Pulmonary artery endothelial cell (primary cell): ENCODE measurements around the gene PDHX. TPM values are rescaled to one million over a fixed set of nuclear protein-coding genes. Genes with fewer than 3 reads are reported as not detected.

Source experiments
- DNase-seq: peaks from one replicate; pipeline ENCODE4 v3.0.0-alpha.2; 2011; ENCODE audit warnings: low read depth, low spot score
- total RNA-seq: library from RNA; depleted of rRNA; stranded (reverse); fragments of >200 nt; gene quantifications from 2 replicates; pipeline ENCODE4 v1.2.3, GENCODE V29; 2014

Gene PDHX
- total RNA-seq, 1 donor from 2014 or later = 22.9 TPM

DNA sequence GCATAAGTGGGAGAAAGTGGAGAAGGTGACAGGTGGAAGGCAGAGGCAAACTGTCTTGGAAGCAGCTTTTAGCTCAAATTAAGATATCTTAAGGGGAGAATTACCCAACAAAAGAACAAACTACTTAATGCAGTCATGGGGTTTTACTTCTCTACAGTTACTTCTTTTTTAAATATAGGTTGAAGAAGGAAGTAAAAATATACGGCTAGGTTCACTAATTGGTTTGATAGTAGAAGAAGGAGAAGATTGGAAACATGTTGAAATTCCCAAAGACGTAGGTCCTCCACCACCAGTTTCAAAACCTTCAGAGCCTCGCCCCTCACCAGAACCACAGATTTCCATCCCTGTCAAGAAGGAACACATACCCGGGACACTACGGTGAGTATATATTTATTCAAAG lies 40.8 kb downstream of the PDHX start:
- DNase-seq = no peak

DNA sequence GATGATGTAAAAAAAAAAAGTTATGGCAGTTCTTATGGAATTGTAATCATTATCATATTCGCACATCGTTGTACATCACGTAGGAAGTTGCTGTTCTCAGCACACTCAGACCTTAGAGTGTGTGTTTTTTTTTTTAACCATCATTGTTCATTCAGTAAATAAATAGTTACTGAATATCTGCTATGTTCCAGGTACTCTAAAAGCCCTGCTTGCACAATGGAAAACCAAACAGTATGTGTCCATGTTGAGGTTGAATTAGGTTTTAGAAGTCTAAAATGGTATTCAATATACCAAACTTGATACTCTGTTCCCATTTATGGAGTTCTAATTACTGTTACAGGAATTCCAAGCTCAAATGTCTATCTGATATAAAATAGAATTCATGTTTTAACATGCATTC lies 41.2 kb downstream of the PDHX start:
- DNase-seq = no peak

DNA sequence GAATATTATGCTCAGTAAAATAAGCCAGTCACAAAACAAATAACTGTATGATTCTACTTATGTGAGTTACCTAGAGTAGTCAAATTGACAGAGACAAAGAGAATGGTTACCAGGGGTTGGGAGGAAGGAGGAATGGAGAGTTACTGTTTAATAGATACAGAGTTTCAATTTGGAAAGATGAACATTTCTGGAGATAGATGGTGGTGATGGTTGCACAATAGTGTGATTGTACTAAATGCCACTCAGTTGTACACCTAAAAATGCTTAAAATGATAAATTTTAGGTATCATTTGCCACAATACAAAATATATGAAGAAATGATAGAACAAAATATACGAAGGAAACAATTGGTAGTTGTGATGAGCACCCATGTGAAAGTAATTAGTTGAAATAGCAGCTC lies 43.4 kb downstream of the PDHX start:
- no peak for DNase-seq

DNA sequence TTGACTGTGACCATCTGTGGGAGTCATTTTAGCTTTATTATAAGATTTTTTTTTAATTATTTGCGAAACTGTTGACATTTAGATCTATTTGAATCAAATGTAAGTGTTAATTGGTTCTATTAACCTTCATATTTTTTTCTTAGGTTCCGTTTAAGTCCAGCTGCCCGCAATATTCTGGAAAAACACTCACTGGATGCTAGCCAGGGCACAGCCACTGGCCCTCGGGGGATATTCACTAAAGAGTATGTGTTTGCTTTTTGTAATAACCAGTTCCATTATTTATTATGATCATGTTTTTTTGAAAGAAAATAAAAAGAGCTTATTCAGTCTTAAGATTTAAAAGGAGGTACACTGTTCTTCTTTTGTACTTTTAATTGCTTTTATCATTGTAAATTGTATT lies 43.9 kb downstream of the PDHX start:
- no peak for DNase-seq

DNA sequence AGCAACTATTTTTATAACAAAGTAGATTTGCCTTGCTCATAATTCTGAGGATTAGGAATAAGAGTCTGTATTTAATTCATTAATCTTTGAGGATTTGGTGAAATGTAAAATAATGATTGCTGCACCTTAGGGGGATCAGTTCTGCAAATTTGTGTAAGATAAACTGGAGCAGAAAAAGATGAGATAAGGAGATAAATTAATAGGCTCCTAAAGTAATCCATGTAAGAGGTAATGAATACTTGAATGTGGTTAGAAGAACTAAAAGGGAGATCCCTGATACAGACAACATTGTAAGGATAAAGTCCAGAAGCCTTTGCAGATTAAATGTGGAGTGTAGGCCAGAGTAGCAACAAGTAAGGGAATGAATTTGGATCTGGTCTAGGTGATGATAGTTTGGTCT lies 45.6 kb downstream of the PDHX start:
- DNase-seq = no peak

DNA sequence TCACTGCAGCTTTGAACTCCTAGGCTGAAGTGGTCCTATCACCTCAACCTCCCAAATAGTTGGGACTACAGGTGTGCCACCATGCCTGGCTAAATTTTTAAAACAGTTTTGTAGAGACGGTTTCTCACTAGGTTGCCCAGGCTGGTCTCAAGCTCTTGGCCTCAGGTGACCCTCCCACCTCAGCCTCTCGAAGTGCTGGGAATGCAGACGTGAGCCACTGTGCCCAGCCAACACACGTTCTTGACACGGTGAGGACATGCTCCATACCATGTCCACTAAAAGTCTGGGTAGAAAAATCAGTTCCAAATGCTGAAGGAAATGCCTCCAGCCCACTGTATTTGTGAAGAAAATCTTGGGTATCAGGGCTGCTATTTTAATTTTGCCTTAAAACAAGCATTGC lies 46.9 kb downstream of the PDHX start:
- DNase-seq = no peak

DNA sequence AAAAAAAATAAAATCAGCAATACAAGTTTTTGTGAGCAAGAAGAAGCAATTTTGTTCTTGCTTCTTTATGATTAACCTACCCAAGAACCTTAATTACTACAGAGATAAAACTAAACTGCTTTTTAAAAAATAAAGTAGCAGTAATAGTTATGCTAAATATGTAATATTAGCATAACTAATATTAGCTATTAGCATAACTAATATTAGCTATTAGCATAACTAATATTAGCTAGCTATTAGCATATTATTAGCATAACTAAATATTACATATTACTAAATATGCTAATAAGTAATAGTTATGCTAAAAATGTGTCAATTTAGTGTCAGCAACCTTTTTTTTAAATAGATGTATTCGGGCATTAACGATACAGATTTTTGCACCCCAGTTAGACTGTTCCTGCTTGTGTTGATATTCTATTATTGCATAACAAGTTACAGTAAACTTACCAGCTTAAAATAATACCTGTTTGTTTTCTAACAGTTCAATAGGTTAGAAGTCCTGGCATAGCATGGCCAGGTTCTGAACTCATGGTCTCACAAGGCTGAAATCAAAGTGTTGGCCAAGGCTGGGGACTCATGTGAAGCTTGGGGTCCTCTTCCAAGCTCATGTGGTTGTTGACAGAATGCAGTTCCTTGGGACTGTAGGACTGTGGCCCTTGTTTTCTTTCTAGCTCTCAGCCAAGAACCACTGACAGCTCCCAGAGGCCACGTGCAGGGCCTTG lies 48.4 kb downstream of the PDHX start:
- no peak for DNase-seq

DNA sequence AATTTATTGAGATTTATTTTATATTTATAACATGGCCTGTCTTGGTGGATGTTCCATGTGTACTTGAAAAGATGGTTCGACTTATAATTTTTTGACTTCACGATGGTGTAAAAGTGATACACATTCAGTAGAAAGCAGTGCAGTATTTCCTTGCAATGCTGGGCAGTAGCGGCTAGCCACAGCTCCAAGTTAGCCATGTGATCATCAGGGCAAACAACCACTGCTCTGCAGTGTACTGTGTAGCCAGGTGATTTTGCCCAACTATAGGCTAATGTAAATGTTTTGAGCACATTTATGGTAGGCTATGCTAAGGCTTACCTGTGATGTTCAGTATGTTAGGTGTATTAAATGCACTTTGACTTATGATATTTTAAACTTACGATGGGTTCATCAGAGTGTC lies 52.4 kb downstream of the PDHX start:
- DNase-seq = no peak

DNA sequence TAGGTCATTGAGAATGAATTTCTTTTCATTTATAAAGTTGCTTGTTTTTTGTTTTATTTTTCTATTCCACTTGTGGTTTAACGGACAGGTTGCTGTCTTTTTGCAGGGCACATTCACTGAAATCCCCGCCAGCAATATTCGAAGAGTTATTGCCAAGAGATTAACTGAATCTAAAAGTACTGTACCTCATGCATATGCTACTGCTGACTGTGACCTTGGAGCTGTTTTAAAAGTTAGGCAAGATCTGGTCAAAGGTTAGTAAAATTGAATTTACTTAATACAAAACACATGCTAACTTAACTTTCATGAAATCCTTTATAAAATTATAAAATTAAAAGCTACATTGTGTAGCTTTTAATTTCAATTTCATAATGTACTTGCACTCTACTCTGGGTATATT lies 53.6 kb downstream of the PDHX start:
- no peak for DNase-seq

DNA sequence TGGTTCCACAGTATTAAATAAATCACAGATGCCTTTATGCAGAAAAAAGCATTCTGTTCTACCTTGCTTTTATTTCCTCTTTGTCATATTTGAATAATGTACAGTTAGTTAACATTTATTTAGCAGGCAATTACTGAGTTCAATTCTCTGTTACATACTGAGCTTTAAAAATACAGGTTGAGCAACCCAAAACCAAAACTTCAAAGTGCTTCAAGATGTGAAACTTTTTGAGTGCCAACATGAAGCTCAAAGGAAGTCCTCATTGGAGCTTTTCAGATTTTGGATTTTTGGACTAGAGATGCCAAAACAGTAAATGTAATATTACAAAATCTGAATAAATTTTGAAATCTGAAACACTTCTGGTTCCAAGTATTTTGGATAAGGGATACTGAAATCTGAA lies 54.1 kb downstream of the PDHX start:
- DNase-seq = no peak

DNA sequence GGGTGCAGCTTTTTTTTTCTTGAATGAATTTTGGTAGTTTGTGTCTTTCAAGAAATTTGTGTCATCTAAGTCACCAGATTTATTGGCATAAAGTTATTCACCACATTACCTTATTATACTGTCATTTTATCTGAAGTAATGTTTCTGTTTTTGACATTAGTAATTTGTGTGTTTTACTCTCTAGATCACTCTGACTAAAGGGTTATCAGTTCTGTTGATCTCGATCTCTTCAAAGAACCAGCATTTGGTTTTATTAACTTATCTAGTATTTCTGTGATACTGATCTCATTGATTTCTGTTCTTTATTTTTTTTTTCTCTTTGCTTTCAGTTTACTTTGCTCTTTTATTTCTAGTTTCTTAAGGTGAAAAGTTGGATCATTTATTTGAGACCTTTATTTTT lies 55.5 kb downstream of the PDHX start:
- no peak for DNase-seq

DNA sequence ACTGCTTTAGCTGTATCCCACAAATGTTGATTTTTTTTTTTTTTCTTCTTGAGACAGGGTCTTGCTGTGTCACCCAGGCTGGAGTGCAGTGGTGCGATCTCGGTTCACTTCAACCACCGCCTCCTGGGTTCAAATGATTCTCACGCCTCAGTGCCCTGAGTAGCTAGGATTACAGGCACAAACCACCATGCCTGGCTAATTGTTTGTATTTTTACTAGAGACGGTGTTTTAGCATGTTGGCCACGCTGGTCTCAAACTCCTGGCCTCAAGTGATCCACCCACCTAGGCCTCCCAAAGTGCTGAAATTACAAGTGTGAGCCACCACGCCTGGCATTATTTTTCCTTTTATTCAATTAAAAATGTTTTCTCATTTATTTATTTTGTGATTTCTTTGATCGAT lies 55.9 kb downstream of the PDHX start:
- no peak for DNase-seq

DNA sequence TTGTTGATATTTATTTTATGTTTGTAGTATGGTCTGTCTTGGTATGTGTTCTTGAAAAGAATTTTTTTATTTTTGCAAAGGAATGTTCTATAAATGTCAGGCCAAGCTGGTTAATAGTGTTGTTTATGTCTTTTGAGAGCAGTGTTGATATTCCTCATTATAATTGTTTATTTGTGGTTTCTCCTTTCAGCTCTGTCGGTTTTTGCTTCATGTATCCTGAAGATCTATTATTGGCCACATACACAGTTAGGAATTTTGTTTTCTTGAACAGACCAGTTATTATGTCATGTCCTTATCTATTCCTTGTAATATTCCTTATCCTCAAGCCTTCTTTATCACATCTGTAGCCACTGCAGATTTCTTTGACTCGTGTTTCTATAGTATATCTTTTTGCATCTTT lies 56.5 kb downstream of the PDHX start:
- no peak for DNase-seq

DNA sequence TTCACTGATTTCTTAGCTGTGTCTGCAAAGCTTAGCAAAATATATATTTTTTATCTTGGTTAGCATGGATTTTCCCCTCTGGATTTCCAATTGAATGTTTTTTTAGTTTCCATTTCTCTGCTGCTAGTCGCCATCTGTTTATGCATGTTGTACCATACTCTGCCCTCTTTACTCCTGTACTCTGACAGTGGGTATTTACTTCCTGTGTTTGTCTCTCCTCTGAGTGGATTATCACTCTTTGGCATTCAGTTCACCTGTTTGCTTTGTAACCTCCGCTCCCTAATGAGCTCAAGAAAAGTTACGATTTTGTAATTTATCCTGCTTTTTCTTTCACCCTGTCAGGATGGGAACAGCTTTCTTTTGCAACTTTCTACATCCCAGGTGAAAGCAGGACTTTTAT lies 59.1 kb downstream of the PDHX start:
- DNase-seq = no peak

DNA sequence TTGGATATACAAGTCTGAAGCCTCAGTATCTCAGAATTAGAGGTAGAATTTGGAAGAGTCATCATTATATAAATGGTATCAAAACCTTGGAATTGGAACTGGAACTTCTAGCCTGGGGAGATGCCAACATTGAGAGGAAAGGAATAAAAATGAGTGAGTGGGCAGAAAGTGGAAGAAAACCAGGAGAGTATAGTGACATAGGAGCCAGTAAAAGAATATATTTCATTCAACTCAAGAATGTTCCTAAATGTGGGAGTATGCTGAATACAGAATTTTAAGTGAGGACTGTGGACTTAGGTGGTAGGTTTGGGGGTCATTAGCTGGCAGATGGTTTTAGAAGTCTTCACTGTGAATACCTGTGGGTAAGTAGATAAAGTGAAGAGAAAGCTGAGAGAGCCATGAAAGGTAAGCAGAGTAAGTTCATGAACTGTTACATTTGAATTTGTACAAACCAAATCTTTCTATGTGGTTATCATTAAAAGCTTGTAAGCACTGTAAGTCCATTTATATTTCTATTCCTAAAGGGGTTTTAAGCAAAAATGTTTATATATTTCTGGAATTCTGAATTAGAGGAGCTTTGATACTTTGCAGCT lies 60.2 kb downstream of the PDHX start:
- DNase-seq = no peak

DNA sequence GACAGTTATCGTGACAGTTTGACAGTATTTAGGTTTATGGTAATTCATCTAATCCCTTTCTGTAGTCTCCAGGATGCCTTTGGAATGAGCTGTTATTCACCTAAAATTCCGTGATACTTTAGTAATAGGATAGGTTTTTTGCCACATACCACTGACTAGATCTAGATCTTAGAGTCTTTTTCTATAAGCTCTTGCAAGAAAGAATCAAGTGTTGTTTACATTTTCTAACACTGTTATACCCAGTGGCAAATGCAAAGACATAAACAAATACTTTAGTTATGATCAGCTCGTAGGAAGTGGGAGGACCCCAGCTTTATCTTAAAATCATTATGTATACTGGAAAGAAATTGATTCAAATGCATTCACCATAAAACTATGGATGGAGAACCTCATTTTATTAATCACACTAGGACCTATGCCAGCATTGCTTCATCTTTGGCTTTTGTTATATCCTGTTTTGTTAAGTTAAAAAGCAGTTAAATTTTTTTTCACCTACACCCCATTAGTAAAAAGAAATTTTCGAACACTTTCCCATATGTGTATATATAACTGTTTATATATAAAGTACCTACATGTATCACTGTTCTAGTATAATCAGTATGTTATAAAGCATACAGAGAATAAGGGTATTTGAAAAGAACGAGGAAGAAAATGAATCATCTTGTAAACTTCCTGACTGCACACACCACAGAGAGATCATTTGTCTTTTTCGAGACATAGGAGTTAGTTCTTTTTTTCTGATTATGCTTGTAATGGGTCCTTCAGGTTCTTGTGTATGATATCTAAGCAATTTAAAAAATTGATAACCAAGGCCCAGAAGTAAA lies 60.9 kb downstream of the PDHX start:
- DNase-seq = peak; percentile 10

DNA sequence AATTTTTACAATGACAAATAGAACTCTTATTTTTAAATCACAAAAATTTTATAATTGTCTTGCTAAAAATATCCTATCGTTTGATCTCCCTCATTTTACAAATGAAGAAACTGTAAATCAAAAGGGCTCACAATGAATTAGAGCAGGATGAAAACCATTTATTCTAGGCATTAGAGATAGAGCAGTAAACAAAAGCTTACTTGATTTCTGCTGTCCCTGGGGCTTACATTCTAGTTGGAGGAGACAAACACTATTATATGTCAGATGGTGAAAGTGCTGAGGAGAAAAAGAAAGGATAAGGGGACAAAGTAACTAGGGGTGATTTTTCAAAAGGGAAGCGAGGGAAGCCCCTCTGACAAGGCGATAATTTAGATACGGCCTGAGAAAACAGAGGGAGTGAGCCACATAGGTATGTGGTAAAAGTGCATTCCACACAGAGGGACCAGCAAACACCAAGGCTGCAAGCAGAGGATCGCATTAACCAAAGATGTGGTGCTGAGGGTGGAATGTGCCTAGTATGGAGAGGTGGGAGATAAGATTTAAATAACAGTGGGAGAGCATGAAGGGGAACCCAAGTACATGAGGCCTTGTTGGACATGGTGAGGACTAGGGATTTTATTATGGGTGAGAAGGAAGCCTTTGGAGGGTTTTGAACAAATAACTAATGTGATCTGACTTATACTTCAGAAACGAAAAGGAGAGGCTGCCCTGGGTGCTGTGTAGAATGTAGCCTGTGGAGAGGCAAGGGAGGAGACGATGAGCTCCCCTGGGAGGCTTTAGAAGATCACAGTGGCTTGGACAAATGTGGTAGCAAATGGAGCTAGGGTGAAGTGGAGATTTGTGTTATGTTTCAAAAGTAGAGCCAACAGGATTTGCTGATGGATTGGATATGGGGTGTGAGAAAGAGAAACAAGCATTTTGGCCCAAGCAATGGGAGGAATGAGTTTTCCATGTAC lies 62.1 kb downstream of the PDHX start:
- no peak for DNase-seq

DNA sequence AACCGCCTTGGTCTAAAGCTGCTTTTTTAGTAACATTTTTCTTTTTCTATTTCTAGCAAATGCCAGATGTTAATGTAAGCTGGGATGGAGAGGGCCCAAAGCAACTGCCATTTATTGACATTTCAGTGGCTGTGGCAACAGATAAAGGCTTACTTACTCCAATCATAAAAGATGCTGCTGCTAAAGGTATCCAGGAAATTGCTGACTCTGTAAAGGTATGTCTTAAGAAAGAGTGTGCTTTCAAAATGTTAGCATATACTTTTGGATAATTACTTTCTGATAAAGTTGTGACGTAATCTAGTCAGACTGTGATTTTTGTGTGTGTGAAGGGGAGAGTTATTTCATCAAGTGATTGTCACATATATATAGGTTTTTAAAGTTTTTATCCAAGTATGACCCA lies 68.1 kb downstream of the PDHX start:
- DNase-seq = no peak

DNA sequence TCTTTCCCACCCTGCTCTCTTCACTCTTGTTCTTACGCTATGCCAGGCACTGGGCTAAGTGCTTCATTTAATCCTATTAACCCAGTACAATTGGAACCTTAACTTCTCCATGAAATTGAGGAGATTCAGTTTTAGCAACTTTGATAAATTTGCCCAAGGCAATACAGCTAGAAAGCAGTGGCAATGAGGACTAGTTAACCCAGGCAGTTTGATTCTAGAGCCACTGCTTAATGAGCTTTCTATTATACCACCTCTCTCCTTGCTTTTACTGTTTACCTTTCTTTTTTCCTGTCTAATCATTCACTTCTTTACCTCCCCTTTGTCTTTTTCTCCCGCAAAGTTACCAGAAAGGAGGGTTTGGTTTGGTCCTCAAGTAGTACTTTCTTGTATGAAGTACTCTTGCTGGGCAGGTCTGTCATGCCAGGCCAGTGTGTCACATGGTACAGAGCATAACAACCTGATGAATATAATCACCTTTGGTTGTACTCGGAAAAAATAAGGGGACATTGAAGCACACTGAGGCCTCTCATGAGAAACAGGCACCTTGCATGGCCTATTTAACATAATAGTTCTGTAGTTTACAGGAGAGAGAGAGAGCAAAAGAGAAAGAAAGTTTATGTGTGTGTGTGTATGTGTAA lies 70.6 kb downstream of the PDHX start:
- no peak for DNase-seq

DNA sequence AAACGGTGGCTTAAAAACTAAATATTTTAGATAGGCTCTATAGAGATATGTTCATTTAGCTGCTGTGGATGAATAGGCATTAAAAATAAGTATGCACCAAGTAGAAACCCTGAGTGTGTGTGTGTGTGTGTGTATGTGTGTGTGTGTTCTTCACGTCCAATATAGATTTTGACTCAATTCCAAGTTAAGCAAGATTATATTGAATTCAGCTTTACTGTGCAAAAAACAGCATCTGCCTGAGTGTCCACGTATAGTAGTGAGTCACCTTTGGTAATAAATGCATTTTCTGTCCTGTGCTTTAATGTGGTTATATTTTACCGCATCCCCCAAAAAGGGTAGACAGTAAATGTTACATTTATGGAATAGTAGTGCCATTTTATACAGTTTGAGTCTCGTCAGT lies 71.2 kb downstream of the PDHX start:
- DNase-seq = no peak
